GM10266 (cell line): Measurements from ENCODE around the gene CAMTA1.
"Not testable (repeated sequence)": the region's sequence is repeated elsewhere in the genome, so short reads cannot be mapped to it uniquely, and the experiment has no call there.

Experiments
- DNase-seq: peaks from one replicate; pipeline ENCODE4 v3.0.0; 2012; ENCODE audit errors: extremely low spot score
- CTCF ChIP-seq: IDR thresholded peaks from 2 replicates; pipeline ENCODE4 v1.5.1; 2012; ENCODE audit warnings: mild to moderate bottlenecking, low read depth; ENCODE audit not compliant: control insufficient read depth, insufficient read depth; ENCODE audit errors: missing control alignments

CAMTA1 gene

DNA sequence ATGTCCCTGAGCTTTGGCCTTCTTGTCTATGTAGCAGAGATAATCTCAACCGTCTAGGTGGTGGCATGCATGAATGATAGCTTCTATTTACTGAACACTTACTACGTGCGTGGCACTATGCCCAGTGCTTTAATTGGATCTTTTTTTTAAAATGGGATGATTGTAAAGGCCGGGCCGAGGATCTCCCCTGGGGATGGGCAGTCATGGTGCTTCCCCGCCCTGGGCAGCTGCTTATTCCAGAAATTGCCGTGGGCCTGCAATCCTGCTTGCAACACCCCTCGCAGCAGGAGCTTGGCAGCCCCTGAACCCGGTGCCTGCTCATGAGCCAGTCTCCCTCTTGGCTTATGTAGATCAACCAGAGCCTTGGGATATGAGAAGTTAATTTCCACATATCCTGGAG lies 360.7 kb downstream of the CAMTA1 start:
- DNase-seq = no peak
- no peak for TF ChIP-seq CTCF

DNA sequence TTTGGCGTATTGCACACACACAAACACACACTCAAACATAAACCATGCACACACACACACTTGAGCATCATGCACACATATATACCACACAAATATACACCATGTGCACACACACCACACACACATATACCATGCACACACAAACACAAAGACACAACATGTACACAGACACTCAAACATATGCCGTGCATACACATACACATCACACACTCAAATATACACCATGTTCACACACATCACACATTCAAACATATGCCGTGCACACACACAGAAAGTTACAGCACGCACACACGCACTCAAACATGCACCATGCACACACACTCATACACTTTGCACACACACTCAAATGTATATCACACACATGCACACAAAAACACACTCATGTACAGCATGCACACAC lies 361.5 kb downstream of the CAMTA1 start:
- TF ChIP-seq CTCF = no peak
- no peak for DNase-seq

DNA sequence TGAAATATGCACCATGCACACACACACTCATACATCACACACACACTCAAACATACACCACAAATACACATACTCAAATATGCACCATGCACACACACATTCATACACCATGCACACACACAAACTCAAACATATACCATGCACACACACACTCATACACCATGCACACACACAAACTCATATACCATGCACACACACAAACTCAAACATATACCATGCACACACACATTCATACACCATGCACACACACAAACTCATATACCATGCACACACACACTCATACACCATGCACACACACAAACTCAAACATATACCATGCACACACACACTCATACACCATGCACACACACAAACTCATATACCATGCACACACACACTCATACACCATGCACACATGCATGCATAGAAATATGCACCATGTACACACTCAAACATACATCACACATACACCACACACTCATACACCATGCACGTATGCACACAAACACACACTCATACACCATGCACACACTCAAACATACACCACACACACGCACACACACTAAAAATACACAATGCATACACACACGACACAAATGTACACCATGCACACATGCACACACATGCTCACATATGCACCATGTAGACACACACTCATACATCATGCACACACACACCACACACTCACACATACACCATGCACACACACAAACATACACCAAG lies 362.5 kb downstream of the CAMTA1 start:
- DNase-seq = not testable (repeated sequence)

- no peak for TF ChIP-seq CTCF
- no peak for DNase-seq
These were observed 364.0 kb downstream of the CAMTA1 start for GRCh38 chr1:7149080-7149838.

- TF ChIP-seq CTCF = no peak
- no peak for DNase-seq
These were observed 365.5 kb downstream of the CAMTA1 start for GRCh38 chr1:7150724-7151280.

GRCh38 chr1:7151978-7152377 lies 366.7 kb downstream of the CAMTA1 start:
- no peak for TF ChIP-seq CTCF
- DNase-seq = no peak

- no peak for DNase-seq
- no peak for TF ChIP-seq CTCF
These were observed 367.4 kb downstream of the CAMTA1 start for GRCh38 chr1:7152655-7153054.
